Measurements from ENCODE around the gene ZNF710. TPM values are rescaled to one million over a fixed set of nuclear protein-coding genes. Genes with fewer than 3 reads are reported as not detected.
"Not testable (repeated sequence)": the region's sequence is repeated elsewhere in the genome, so short reads cannot be mapped to it uniquely, and the experiment has no call there.

Gene ZNF710
- total RNA-seq, 4 donors from 2014 or later: 5.4 to 13.9 (median 7.0) TPM

GRCh38 chr15:90101969-90102890, 101.1 kb downstream of the ZNF710 start, which contains the start of gene IDH2:
Gene IDH2 (minus strand): TSS chr15:90102468. CDS start chr15:90102390, 78 bp downstream.
- DNase-seq (ENCODE audit: low spot score) (no peak), ATAC-seq (ENCODE audit: low FRiP score) (peak; percentile 95)
- no peak for TF ChIP-seq CTCF (IDR thresholded peaks at IDR 0.05)

- no peak for ATAC-seq (ENCODE audit: low FRiP score)
- no peak for DNase-seq (ENCODE audit: low spot score)
These were observed 102.7 kb downstream of the ZNF710 start for GRCh38 chr15:90103701-90104329.

GRCh38 chr15:90104551-90104950, 103.4 kb downstream of the ZNF710 start:
- no peak for DNase-seq (ENCODE audit: low spot score)
- no peak for TF ChIP-seq CTCF (IDR thresholded peaks at IDR 0.05)
- no peak for ATAC-seq (ENCODE audit: low FRiP score)

More at GRCh38 chr15:90103701-90104329, 102.7 kb downstream of the ZNF710 start:
- no peak for TF ChIP-seq CTCF (IDR thresholded peaks at IDR 0.05)

- TF ChIP-seq CTCF (IDR thresholded peaks at IDR 0.05): no peak
- ATAC-seq (ENCODE audit: low FRiP score) (no peak), DNase-seq (ENCODE audit: low spot score) (no peak)
These were observed 104.4 kb downstream of the ZNF710 start for GRCh38 chr15:90105521-90105920.

- no peak for DNase-seq (ENCODE audit: low spot score)
- no peak for TF ChIP-seq CTCF (IDR thresholded peaks at IDR 0.05)
- ATAC-seq (ENCODE audit: low FRiP score): no peak
These were observed 105.5 kb downstream of the ZNF710 start for GRCh38 chr15:90106522-90107117.

GRCh38 chr15:90108038-90108437, 106.9 kb downstream of the ZNF710 start:
- not testable (repeated sequence) for DNase-seq (ENCODE audit: low spot score); ATAC-seq (ENCODE audit: low FRiP score)

GRCh38 chr15:90109163-90109751, 108.1 kb downstream of the ZNF710 start:
- DNase-seq (ENCODE audit: low spot score); ATAC-seq (ENCODE audit: low FRiP score): not testable (repeated sequence)

All from omental fat pad (tissue), 4 donors.